Measurements from ENCODE around the gene TOM1L1.

TOM1L1 gene

DNA sequence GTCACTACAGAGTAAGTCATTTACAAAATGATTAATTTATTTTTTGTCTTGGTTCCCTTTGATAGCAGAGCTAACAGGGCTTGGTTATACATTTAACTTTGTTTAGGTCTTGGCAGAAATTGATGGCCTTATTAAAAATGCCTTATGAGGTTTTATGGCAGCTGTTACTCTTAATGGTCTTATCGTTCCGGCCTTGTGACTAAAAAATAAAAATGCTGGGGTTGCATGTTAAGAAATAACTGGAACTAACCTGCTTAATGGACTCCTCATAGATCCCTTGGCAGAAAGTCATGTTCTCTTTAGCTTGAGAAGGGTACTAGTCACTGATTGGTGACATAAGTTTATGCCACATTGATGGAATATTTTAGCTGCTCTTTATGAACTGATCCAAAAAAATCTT lies 49.5 kb downstream of the TOM1L1 start:
- DNase-seq: no peak

- DNase-seq: no peak
Observed at GRCh38 chr17:54951286-54951685, 50.6 kb downstream of the TOM1L1 start.

DNA sequence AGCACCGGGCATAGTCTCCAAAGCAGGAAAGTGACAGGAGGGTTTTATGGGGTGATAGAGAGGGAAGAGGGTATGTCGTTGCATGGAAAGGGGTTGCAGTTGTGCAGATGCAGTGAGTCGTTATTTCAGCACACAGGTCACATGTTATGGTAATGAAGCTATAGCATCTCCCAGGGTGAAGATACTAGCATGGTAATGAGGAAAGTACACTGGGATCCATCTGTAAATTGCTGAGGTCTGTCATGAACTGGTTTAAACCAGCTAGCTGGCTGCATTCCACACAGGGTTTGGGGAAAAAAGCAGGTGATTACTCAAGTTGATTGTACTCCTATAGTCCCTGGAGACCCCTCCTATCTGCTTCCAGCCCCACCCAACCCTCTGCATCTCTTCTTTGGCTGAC lies 56.1 kb downstream of the TOM1L1 start:
- no peak for DNase-seq

DNA sequence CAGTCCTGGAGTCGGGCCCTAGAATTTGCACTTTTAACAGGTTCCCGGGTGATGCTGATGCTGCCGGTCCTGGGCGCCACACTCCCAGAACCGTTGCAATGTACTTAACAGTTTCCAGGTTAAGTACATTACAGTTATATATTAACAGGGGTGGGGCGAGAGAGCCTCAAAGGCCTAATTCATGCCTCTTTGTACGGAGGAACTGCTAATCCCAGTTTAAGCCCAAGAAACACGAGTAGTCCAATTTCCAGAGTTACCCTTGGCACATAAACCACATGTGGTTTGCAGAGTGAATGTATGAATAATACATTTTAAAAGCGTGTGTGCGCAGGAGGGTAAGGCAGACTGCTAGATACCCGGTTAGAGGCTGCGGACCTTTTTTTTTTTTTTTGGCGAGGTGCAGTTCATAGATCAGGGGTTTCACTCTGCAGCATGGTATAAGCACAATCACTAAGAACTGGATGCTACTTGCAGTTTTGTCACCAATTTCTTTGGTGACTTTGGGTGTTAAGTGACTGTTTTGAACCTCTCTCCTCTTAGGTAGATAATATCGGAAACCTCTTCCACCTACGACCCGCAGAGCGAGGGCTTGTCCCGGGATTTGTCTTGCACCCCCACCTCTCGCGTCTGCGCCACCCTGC lies 67.1 kb downstream of the TOM1L1 start:
- DNase-seq: peak; percentile 2

GRCh38 chr17:54968262-54968987 lies 67.8 kb downstream of the TOM1L1 start, which contains the start of the genes COX11 and STXBP4:
Gene COX11 (minus strand): TSS chr17:54968654. CDS start chr17:54968646, 8 bp downstream.
Gene STXBP4 (plus strand): TSS chr17:54968765. CDS start chr17:54986220, 17,455 bp downstream.
- peak; percentile 94 for DNase-seq

GRCh38 chr17:54968988-54969332 lies 68.3 kb downstream of the TOM1L1 start:
- no peak for DNase-seq

DNA sequence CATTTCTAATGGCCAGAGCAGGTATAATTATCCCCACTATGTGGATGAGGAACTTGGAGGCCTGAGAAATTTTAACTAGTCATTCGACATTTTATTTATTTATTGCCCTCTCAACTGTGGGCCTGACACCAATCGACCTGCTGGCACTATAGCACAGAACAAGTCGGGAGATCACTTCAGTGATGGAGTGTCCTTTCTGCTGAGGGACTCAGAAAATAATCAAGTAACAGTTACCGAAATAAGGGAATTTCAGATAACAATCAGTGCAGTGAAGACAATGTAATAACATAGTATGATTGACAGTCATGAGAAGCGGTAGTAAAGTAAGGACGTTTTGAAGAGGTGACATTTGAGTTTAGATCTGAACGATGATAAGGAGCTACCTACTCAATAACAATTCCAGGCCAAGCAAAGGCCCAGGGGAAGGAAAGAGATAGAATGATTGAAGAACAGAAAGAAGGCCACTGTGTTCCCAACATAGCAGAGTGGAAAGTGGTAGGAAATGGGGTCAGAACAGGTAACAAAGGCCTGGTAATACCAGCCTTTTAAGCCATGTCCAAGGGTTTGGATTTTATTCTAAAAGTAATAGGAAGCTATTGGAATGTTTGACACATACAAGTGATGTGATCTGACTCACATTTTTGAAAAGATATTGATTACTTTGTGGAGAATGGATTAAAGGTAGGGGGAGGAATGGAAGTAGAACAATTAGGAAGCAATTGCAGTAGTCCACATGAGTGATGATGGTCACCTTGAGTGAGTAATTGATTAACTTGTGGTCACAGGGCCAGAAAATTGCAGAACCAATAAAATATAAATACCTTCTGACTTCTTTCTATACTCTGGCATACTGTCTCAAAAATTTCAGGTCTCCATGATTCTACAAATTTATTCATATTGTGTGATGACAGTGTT lies 69.3 kb downstream of the TOM1L1 start:
- no peak for DNase-seq

DNA sequence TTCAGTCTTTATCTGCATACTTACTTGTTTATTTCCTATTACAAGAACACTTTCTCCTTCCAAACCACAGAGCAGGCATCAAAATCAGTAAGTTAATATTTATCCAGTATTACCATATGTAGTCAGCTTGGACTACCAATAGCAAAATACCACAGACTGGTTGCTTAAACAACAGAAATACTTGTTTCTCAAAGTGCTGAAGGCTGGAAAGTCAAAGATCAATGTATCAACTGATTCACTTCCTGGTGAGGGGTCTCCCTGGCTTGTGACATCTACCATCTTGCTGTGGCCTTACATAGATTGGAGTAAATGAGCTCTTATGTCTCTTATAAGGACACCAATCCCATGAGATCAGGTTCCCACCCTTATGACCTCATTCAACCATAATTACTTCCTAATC lies 70.5 kb downstream of the TOM1L1 start:
- DNase-seq: no peak

- no peak for DNase-seq
Observed at GRCh38 chr17:54971901-54972300, 71.2 kb downstream of the TOM1L1 start.

DNA sequence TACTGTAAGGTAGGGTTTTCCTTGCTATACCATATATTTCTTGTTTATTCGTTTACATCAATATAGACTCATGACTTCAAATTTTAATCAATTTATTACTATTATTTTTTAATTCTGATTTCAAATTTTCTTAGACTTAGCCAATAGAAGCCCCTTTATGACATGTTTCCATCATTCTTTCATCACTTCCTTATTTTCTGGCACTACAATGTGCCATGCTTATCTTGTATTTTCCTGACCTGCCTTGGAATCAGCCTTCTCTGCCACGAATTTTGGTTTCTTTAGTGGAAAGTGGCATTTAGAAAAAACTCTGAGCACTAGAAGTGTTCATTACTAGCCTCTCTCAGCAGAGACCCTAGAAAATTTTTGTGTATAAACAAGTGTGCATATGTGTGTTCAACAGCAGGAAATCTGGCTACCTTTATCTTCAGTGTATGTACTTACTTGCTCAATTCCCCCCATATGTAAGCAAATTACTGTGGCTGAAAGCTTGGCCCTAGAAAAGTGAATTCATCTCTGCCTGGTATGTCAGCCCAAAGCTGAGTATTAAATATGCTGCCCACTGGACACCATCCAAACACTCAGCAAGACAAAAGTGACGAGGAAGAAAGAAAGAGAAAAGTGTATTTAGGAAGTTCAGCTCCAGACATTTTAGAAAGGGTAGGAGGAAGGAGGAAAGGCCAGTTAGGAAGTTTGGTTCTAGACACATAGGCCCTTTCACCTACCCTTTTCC lies 71.9 kb downstream of the TOM1L1 start:
- no peak for DNase-seq

DNA sequence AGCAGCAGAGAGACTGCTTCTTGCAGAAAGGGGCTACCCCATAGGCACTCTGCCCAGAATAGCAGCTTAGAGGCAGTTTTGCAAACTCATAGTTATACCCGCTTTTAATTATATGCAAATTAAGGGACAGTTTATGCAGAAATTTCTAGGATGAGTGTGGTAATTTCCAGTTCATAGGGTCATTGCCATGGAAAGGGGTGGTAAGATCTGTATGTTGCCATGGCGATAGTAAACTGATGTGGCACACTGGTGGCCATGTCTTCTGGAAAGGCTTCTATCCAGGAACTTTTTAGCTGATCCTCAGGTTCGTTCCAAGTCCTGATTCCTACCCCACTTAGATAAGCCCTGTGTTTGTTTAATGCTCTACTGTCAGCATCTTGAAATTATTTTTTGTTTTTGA lies 74.1 kb downstream of the TOM1L1 start:
- no peak for DNase-seq

GRCh38 chr17:54976316-54976715 lies 75.7 kb downstream of the TOM1L1 start:
- DNase-seq: no peak

DNA sequence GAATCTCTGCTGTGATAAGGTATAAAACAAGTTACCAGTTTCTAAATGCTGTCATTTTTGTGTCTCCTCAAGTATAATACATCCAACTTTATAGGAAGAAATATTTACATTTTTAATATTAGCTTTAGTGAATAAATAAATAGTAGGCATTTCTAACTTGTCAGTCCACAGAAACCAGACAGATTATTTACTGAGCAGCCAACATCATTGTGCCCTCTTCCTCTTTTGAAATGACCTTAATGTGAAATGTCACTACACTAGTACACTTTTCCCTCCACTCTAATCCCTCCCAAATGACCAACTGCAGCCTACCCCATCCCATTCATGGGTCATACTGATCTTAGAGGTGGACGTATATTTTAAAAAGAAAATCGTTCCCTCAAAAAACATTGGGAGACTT lies 77.1 kb downstream of the TOM1L1 start:
- no peak for DNase-seq

- peak; percentile 1 for DNase-seq
Observed at GRCh38 chr17:54979657-54980056, 79.0 kb downstream of the TOM1L1 start.

DNA sequence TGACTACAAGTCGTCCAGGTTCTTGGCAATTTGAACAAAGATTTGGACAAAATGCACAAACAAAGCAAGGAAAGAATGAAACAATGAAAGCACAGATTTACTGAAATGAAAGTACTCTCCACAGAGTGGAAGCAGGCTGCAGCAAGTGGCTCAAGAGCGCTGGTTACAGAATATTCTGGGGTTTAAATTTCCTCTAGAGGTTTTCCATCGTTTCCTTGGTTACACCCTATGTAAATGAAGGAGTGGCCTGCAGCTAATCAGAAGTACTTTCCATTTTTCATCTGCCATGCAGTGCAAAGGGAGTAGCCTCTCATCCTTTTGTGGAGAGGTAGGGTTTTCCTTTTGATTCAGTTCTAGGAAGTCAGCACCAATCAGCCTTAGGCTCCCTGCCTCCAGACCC lies 79.7 kb downstream of the TOM1L1 start:
- DNase-seq: no peak

DNA sequence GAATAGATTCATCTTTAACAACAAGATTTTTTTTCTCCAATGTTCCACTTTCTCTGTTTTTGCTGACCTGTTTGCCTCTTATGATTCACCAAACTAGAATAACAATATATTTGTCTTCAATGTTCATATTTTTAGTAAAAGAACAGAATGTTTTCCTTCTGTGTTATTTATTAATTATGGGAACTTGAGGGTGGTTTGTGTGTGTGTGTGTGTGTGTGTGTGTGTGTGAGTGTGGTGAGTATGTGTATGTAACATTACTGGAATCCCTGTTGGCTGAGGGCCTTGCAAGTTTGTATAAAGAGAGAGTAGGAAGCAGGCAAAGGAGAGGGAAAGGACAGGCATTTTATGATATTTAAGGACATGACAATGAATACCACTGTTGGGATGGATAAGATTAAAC lies 81.7 kb downstream of the TOM1L1 start:
- no peak for DNase-seq

DNA sequence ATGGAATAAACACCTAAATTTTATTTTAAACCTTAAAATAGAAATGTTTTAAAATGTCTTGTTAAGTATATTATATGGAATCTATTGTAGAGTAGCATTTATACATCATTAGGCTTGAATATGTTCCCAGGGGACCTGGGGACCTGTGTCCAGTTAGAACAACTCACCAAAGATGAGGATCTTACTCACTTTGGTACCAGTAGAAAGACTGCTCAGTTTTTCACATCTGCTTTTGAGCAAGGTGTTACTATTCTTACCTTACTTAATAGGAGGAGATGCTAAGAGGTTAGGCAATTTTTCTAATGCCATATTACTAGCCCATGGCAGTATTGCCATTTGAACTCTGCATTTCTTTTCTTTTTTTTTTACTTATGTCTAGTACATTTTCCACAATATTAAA lies 82.6 kb downstream of the TOM1L1 start:
- no peak for DNase-seq

- no peak for DNase-seq
Observed at GRCh38 chr17:54985476-54985875, 84.8 kb downstream of the TOM1L1 start.

- no peak for DNase-seq
Observed at GRCh38 chr17:54990118-54990517, 89.5 kb downstream of the TOM1L1 start.

GRCh38 chr17:54991567-54991966 lies 90.9 kb downstream of the TOM1L1 start:
- no peak for DNase-seq

GRCh38 chr17:54992797-54993639 lies 92.4 kb downstream of the TOM1L1 start:
- DNase-seq: peak; percentile 44

DNA sequence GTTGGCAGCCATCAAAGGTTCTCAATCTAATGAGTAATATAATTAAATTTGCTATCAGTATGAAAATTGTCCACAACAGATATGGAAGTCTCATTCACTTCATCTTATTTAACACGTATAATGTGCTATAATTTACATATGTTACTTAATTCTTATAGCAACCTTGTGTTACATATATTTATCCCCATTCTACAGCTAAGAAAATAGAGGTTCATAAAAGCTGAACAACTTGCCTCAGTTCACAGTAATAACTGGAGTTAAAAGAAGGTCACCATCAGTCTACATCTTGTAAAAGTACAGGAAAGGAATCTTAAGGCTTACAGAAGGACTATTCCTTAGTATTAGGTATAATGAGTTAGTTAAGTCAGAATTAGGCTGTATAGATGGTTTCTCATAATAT lies 95.8 kb downstream of the TOM1L1 start:
- DNase-seq: no peak

Measured in NCI-H510A (cell line).